HG03159 (cell line): ENCODE data around the gene RIMBP3C.
"Not testable (repeated sequence)": the region's sequence is repeated elsewhere in the genome, so short reads cannot be mapped to it uniquely, and the experiment has no call there.

ENCODE experiments used
- ATAC-seq: cut with Tn5 transposase; IDR thresholded peaks from one replicate; pipeline ENCODE4 v1.9.1; 2021; ENCODE audit warnings: mild to moderate bottlenecking, moderate library complexity; ENCODE audit not compliant: unreplicated experiment

Gene RIMBP3C

GRCh38 chr22:21532863-21533648 is 18.2 kb downstream of the RIMBP3C start:
- ATAC-seq, result not testable (repeated sequence)

GRCh38 chr22:21531525-21531924 is 19.7 kb downstream of the RIMBP3C start:
- not testable (repeated sequence) for ATAC-seq

GRCh38 chr22:21526705-21527500 is 24.4 kb downstream of the RIMBP3C start:
- ATAC-seq, result not testable (repeated sequence)

GRCh38 chr22:21516970-21517764 is 34.1 kb downstream of the RIMBP3C start:
- peak; percentile 74 for ATAC-seq

- ATAC-seq, result not testable (repeated sequence)
Measured at GRCh38 chr22:21516522-21516921, 34.7 kb downstream of the RIMBP3C start.

- ATAC-seq, result not testable (repeated sequence)
Measured at GRCh38 chr22:21515234-21515633, 36.0 kb downstream of the RIMBP3C start.

GRCh38 chr22:21514117-21514516 is 37.1 kb downstream of the RIMBP3C start:
- ATAC-seq, result not testable (repeated sequence)

GRCh38 chr22:21512022-21512421 is 39.2 kb downstream of the RIMBP3C start:
- not testable (repeated sequence) for ATAC-seq

GRCh38 chr22:21510397-21510796 is 40.9 kb downstream of the RIMBP3C start:
- not testable (repeated sequence) for ATAC-seq

- ATAC-seq, result not testable (repeated sequence)
Measured at GRCh38 chr22:21499623-21500506, 51.4 kb downstream of the RIMBP3C start.

GRCh38 chr22:21498489-21498888 is 52.8 kb downstream of the RIMBP3C start:
- not testable (repeated sequence) for ATAC-seq

- not testable (repeated sequence) for ATAC-seq
Measured at GRCh38 chr22:21497984-21498383, 53.3 kb downstream of the RIMBP3C start.
